Measurements from ENCODE around the gene TMEM87A.

TMEM87A gene

DNA sequence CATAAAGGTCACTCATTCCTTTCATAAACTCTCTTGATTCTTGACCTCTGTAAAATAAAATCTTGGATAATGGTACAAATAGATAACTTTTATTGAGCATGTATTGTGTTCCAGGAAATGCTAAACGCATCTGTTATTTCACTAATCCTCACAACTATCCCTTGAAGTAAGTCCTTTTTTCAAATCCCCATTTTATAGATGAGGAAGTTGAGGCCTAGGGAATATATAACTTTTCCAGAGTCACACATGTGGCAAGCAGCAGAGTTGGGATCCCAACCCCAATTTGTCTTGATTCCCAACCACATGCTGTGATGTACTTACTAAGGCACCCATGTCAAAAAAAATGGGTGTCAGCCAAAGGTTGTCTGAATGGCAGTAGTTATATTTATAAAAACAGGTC, 71.4 kb downstream of the TMEM87A start:
- DNase-seq: no peak

DNA sequence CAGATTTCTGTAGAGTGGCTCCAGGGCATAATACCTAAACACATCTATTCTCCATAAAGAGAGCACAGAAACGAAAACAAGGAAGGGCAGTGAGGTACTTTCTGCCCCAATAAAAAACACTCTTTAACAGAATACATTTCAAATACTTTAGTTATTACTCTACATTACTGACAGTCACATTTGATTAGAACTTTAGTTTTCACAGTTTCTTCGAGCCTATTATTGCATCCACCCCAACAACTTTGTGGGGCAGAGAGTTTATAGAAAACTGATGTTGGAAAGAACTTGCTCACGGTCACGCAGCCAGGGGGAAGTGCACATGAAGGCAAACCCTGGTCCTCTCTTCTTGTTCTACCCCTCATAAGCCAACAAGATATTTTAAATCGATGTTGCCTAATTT, 74.1 kb downstream of the TMEM87A start:
- DNase-seq: no peak

- no peak for DNase-seq
These were observed 74.7 kb downstream of the TMEM87A start for GRCh38 chr15:42198516-42198915.

DNA sequence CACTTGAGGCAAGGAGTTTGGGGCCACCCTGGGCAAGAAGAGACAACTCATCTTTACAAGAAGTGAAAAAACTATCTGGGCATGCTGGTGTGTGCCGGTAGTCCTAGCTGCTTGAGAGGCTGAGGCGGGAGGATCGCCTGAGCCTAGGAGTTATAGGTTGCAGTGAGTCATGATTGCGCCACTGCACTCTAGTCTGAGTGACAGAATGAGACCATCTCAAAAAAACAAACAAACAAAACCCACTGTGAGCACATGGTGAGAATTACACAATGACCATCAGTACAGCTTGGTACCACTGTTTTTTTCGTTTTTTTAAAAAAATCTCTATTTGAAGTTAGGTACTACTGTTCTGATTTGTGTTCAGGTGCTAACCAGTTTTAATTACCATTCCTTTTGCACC, 78.7 kb downstream of the TMEM87A start:
- no peak for DNase-seq

GRCh38 chr15:42193383-42193782, 79.8 kb downstream of the TMEM87A start:
- DNase-seq: no peak

DNA sequence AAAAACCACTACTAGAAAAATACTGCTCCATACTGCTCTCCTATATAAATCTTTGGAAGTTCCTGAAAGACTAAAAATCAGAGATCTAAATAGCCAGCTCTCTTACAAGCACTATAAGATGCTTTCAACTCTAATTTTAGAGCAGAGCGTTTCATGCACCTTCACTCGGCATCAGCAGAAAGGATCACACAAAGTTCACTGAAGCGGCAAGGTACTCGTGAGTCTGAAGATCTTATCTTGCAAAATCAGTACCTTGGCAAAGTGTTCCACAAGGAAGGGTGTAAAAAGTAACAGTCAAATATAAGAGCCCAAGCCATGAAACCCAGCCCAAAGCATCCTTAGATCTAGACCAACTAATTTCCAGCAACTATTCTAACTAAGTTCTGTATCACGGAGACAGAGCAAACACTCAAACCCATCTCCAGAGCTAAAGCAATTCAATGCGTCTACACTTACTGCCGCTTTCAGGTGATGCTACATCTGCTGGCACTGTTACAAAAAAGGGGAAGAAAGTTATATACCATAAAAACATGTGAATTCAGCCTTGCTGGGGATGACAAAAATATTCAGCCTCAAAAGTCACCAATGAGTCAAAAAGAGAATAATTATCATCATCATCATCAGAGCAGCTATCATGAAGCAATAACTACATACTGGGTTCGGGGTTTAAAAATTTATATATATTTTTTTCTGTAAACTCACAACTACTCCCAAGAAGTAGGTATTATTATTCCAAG, 81.5 kb downstream of the TMEM87A start:
- no peak for DNase-seq

DNA sequence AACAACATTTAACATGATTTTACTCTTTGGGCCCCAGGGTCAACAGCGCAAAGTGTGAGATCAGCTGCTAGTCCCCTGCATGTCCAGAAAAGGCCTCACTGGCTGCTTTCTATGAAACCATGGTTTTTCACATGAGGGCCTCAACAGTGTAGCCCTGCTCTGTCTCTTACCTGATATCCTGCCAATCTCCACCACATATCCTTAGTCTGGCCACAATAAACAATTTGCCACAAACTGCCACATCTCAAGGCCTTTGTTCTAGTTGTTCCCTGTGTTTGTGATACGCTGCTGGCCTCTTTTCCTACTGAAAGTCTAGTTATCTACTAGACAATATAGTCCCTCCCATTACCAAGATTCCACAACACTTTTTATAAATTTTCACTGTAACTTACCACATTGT, 82.9 kb downstream of the TMEM87A start:
- DNase-seq: no peak

DNA sequence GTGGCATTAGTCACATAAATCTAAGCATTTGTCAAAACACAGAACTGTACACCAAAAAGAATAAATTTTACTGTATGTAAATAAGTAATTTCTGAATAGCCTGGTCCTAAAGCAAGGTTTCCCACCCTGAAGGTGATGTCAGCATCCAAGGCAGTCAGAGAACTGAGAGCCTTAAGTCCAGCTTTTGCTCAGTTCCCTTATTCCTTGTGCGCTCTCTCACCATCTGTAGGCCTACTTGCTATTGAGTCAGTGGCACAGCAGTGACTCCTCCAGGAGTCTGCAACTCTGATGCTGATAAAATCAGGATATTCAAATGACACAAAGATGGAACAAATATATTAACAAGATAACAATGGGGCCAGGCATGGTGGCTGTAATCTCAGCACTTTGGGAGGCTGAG, 87.4 kb downstream of the TMEM87A start:
- no peak for DNase-seq

DNA sequence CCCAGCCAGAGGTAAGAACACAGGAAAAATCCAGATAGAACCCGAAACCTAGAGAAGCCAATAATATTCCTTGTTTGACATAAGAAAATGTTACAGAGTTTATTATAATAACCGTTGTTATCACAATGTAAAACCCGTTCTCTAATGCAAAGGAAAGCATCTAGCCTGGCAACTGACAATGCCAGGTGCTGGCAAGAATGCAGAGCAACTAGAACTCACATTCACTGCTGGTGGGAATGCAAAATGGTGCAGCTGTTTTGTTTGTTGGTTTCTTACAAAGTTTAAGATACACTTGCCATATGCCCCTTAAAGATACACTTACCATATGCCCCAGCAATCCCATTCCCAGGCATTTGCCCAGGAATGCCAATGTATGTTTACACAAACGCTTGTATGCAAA, 88.5 kb downstream of the TMEM87A start:
- no peak for DNase-seq

- DNase-seq: no peak
These were observed 88.9 kb downstream of the TMEM87A start for GRCh38 chr15:42184296-42184695.

DNA sequence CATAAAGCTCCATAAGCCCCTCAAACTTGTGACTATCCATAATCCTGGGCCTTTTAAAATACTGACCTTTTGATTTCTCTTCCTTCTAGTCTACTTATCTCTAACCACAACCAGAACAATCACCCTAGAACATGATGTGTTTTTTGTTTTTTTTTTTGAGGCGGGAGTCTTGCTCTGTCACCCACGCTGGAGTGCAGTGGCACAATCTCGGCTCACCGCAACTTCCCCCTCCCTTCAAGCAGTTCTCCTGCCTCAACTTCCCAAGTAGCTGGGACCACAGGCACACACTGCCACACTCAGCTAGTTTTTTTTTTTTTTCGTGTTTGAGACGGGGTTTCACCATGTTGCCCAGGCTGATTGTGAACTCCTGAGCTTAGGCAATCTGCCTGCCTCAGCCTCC, 90.3 kb downstream of the TMEM87A start:
- DNase-seq: no peak

GRCh38 chr15:42182328-42182886, 90.8 kb downstream of the TMEM87A start:
- no peak for DNase-seq

- DNase-seq: no peak
These were observed 95.2 kb downstream of the TMEM87A start for GRCh38 chr15:42178056-42178455.

GRCh38 chr15:42175671-42176070, 97.6 kb downstream of the TMEM87A start:
- no peak for DNase-seq

GRCh38 chr15:42172475-42172874, 100.8 kb downstream of the TMEM87A start:
- no peak for DNase-seq

GRCh38 chr15:42171795-42172194, 101.4 kb downstream of the TMEM87A start:
- no peak for DNase-seq

- no peak for DNase-seq
These were observed 102.1 kb downstream of the TMEM87A start for GRCh38 chr15:42171122-42171521.

DNA sequence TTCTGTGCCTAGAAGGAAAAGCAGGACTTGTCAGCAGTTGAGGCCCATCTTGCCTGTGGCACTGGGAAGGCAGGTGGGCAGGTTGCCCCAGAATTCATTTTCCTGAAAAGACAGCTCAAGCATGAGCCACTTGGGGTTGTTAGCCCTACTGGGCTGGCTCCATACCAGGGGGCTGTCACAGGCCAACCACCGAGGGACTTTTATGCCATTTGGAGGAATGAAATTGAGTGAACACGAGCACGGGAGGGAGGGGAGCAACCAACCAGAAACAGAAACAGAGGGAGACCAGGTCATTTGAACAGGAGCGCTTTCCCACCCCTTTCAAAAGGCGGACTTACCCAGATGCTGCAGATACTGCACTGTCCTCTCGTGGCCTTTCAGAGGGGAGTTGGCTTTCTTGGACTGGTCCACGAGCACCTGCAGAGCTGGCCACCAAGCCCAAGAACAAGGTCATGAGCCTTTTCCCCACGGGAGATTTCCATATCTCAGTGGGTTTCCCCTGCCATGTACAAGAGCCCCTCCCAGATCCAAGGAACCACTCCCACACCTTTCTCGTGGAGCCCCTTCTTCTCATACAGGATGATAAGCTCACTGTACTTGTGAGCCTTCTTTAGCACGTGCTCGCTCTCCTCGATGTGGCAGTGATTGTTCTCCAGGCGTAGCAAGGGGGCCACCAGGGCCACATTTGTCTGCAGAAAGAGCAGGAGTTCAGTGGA, 106.8 kb downstream of the TMEM87A start:
- DNase-seq: no peak

GRCh38 chr15:42165106-42165505, 108.1 kb downstream of the TMEM87A start:
- no peak for DNase-seq

DNA sequence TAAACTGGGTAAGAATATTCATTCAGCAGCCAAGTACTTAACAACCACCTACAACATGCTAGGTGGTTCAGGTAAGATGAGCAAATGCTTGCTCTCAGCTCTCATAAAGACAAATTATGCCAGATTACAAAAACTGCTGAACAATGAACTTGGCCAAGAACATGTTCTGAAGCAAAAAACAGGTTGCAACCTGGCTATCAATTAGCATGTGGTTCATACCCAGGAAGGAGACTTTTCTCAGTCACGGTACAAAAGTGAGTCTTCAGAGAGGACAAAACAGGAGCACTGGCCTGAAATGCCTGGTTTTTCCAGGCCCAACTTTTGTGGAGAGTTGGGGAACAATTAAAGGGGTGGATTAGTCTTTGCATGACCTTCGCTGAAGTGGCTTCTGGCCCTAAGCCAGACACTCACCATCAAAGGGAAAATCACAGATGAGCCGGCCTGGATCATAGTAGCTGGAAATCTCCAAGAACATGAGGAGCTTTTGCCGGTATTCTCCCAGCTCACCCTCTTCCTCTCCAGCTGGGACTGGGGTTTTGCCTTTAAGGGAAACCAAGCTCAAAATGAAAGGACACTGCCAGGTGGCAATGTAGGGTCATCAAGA, 109.2 kb downstream of the TMEM87A start:
- DNase-seq: no peak

GRCh38 chr15:42163291-42163690, 109.9 kb downstream of the TMEM87A start:
- no peak for DNase-seq
